ENCODE data around the gene B3GNT8.
"Not testable (repeated sequence)": the region's sequence is repeated elsewhere in the genome, so short reads cannot be mapped to it uniquely, and the experiment has no call there.

Gene B3GNT8

GRCh38 chr19:41384351-41384750 lies 42.8 kb downstream of the B3GNT8 start:
- DNase-seq = no peak

- not testable (repeated sequence) for DNase-seq
Observed at GRCh38 chr19:41381536-41381935, 45.6 kb downstream of the B3GNT8 start.

GRCh38 chr19:41377977-41378709 lies 49.0 kb downstream of the B3GNT8 start:
- DNase-seq = no peak

GRCh38 chr19:41376998-41377365 lies 50.2 kb downstream of the B3GNT8 start:
- DNase-seq = no peak

- DNase-seq = no peak
Observed at GRCh38 chr19:41376241-41376997, 50.8 kb downstream of the B3GNT8 start, which contains the start of gene TMEM91. TMEM91 (plus strand) TSS chr19:41376533; CDS start chr19:41378310, 1,777 bp downstream.
